Activated T-cell treated with anti-CD3 and anti-CD28 coated beads, Interleukin-2, amount 50 U/mL, for 24 hours (primary cell): ENCODE results near the gene KIF21B.
"Not testable (repeated sequence)": the region's sequence is repeated elsewhere in the genome, so short reads cannot be mapped to it uniquely, and the experiment has no call there.

Experiments used
- DNase-seq: peaks from one replicate; pipeline ENCODE4 v3.0.0-alpha.2; 2020
- H3K27ac Mint-ChIP-seq: 2 replicates; pipeline ENCODE4 v1.8.0; 2020; ENCODE audit warnings: mild to moderate bottlenecking, mixed read lengths
- H3K27me3 Mint-ChIP-seq: 2 replicates; pipeline ENCODE4 v1.8.0; 2020; ENCODE audit warnings: mixed read lengths
- H3K36me3 Mint-ChIP-seq: 2 replicates; pipeline ENCODE4 v1.8.0; 2020; ENCODE audit warnings: low read depth, mixed read lengths
- H3K4me1 Mint-ChIP-seq: 2 replicates; pipeline ENCODE4 v1.8.0; 2020; ENCODE audit warnings: low read depth, mixed read lengths
- H3K4me3 Mint-ChIP-seq: 2 replicates; pipeline ENCODE4 v1.8.0; 2020; ENCODE audit warnings: mild to moderate bottlenecking, moderate library complexity, mixed read lengths
- H3K9me3 Mint-ChIP-seq: 2 replicates; pipeline ENCODE4 v1.8.0; 2020; ENCODE audit warnings: mixed read lengths

Gene KIF21B

GRCh38 chr1:200968469-200969410 is 54.8 kb downstream of the KIF21B start:
- no peaks in the 10 kb centered on the region for H3K27me3 Mint-ChIP-seq
- no peak overlapping the region for H3K4me3 Mint-ChIP-seq
- H3K27ac Mint-ChIP-seq: no peak overlapping the region
- peaks cover 17% of the 10 kb centered on the region for H3K4me1 Mint-ChIP-seq
- H3K36me3 Mint-ChIP-seq: peaks cover 42% of the 10 kb centered on the region
- no peaks in the 10 kb centered on the region for H3K9me3 Mint-ChIP-seq
- DNase-seq: no peak

GRCh38 chr1:200967693-200968468 is 55.6 kb downstream of the KIF21B start:
- Mint-ChIP-seq H3K4me3 (no peak overlapping the region), H3K27ac (no peak overlapping the region), H3K4me1 (peaks cover 17% of the 10 kb centered on the region), H3K9me3 (no peaks in the 10 kb centered on the region), H3K27me3 (no peaks in the 10 kb centered on the region), H3K36me3 (peaks cover 33% of the 10 kb centered on the region)
- DNase-seq: no peak

GRCh38 chr1:200966934-200967333 is 56.6 kb downstream of the KIF21B start:
- Mint-ChIP-seq H3K27ac (no peak overlapping the region), H3K4me3 (no peak overlapping the region), H3K9me3 (no peaks in the 10 kb centered on the region), H3K36me3 (peaks cover 26% of the 10 kb centered on the region), H3K4me1 (peaks cover 15% of the 10 kb centered on the region), H3K27me3 (no peaks in the 10 kb centered on the region)
- DNase-seq: no peak

DNA sequence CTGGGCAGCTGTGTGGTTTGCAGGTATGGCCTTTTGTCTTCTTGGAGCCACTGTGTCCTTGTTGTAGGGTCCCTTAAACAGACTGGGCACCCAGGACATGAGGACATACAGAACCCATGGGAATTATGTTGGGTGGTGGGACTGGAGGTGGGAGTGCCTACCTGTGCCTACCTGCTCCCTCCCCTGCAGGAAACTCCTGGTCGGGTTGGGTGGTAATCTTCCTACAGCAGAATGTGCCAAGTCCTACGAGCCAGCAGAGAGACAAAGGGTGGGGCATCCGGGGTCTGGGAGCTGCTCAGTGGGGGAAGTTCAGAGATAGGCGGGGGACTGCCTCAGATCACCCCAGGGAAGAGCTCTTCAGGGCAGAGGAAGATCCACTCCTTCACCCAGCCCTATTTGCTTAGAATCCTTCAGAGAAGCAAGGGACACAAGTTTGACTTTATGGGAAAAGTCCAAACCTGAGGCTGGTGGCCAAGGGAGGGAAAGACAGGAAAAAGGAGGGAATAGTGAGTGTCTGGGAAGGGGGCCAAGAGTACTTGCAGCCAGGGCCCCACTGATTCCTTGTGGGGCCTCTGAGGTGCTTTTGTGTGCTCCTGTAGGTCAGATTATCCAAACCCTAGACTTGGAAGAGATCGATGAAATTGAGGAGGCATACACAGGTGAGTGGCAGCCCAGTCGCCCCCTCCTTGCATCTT is 58.3 kb downstream of the KIF21B start:
- Mint-ChIP-seq H3K27ac (no peak overlapping the region), H3K36me3 (peaks cover 11% of the 10 kb centered on the region), H3K27me3 (no peaks in the 10 kb centered on the region), H3K4me1 (peaks cover 8% of the 10 kb centered on the region), H3K4me3 (no peak overlapping the region), H3K9me3 (no peaks in the 10 kb centered on the region)
- no peak for DNase-seq

DNA sequence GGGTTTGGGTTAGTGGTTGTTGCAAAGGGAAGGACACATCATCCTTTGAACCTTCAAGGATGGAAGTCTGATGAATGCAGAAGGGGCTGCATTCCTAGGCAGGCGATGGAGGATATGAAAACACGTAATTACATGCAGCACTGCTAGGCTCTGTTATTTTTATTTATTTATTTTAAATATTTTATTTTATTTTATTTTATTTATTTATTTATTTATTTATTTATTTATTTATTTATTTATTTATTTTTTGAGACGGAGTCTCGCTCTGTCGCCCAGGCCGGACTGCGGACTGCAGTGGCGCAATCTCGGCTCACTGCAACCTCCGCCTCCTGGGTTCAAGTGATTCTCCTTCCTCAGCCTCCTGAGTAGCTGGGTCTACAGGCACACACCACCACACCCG is 59.6 kb downstream of the KIF21B start:
- H3K36me3 Mint-ChIP-seq, H3K27me3 Mint-ChIP-seq, H3K4me3 Mint-ChIP-seq, DNase-seq, H3K4me1 Mint-ChIP-seq, H3K9me3 Mint-ChIP-seq, H3K27ac Mint-ChIP-seq: not testable (repeated sequence)

- no peak for DNase-seq
- H3K4me3 Mint-ChIP-seq: no peak overlapping the region
- H3K27me3 Mint-ChIP-seq: no peaks in the 10 kb centered on the region
- no peaks in the 10 kb centered on the region for H3K4me1 Mint-ChIP-seq
- H3K9me3 Mint-ChIP-seq: no peaks in the 10 kb centered on the region
- H3K36me3 Mint-ChIP-seq: no peaks in the 10 kb centered on the region
- H3K27ac Mint-ChIP-seq: no peak overlapping the region
Observed at GRCh38 chr1:200963076-200963475, 60.4 kb downstream of the KIF21B start.

DNA sequence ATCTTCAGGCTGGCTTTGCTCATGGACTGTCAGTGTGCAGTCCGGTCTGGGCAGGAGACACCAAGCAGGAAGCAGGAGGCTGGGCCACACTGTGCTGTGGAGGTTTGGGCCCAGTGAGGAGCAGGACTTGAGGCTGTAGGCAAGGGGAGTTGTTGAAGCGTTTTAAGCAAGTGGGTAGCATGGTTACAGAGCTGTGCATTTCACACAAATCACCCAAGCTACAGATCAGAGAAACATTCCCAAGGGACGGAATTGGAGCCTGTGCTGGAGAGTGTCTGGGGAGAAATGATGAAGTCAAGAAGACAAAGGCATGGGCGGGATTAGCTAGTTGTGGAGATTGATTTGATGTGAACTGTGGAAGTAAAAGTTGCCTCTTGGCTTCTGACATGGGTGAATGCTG is 60.9 kb downstream of the KIF21B start:
- Mint-ChIP-seq H3K36me3 (no peaks in the 10 kb centered on the region), H3K9me3 (no peaks in the 10 kb centered on the region)

GRCh38 chr1:200962151-200962550 is 61.4 kb downstream of the KIF21B start:
- H3K4me1 Mint-ChIP-seq, H3K4me3 Mint-ChIP-seq, H3K36me3 Mint-ChIP-seq, H3K27me3 Mint-ChIP-seq, DNase-seq, H3K9me3 Mint-ChIP-seq, H3K27ac Mint-ChIP-seq: not testable (repeated sequence)

More for the DNA sequence above, 60.9 kb downstream of the KIF21B start:
- no peak overlapping the region for H3K27ac Mint-ChIP-seq
- H3K4me3 Mint-ChIP-seq: no peak overlapping the region
- no peaks in the 10 kb centered on the region for H3K4me1 Mint-ChIP-seq
- H3K27me3 Mint-ChIP-seq: no peaks in the 10 kb centered on the region
- no peak for DNase-seq

DNA sequence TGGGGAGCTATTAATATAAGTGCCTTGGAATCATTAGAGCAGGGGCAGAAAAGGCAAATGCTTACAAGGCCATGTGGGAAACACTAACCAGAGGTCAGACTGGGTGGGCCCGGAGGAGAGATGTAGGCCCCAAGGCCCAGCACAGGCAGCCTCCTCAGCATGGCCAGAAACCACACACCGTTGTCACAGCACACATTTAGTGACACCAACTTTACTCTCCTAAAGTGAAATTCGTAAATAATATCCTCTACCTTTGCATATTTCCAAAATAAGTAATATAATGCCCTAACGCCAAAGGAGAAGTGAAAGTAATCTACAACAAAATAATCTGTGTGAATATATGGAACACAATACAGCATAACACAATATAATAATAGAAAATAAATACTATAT is 62.6 kb downstream of the KIF21B start:
- Mint-ChIP-seq H3K4me1 (no peaks in the 10 kb centered on the region), H3K9me3 (no peaks in the 10 kb centered on the region), H3K36me3 (no peaks in the 10 kb centered on the region), H3K27me3 (no peaks in the 10 kb centered on the region), H3K4me3 (no peak overlapping the region), H3K27ac (no peak overlapping the region)
- DNase-seq: no peak

- Mint-ChIP-seq H3K27ac (no peak overlapping the region), H3K36me3 (no peaks in the 10 kb centered on the region), H3K9me3 (no peaks in the 10 kb centered on the region), H3K4me1 (no peaks in the 10 kb centered on the region), H3K27me3 (no peaks in the 10 kb centered on the region), H3K4me3 (no peak overlapping the region)
- DNase-seq: no peak
Observed at GRCh38 chr1:200960236-200960947, 63.1 kb downstream of the KIF21B start.

GRCh38 chr1:200959411-200959921 is 64.0 kb downstream of the KIF21B start:
- Mint-ChIP-seq H3K27ac (no peak overlapping the region), H3K27me3 (no peaks in the 10 kb centered on the region), H3K4me1 (no peaks in the 10 kb centered on the region), H3K4me3 (no peak overlapping the region), H3K36me3 (no peaks in the 10 kb centered on the region), H3K9me3 (no peaks in the 10 kb centered on the region)
- no peak for DNase-seq

DNA sequence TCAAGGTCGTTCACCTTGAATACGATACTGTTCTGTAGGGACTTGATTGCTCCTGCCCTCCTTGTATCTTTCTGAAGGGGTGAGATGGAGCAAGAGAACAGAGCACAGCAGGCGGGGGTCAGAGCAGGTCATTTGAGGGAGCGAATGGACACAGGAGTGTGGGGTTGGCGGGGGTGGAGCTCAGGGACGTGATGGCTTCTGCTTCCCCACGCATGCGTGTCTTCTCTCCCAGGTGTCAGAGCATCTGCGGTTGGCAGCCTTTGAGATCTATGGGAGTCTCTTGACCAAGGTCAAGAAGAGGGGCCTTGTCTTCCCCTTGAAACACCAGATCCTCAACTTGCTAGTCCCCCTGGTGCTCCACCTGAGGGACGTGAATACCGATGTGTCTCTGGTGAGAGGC is 64.9 kb downstream of the KIF21B start:
- H3K9me3 Mint-ChIP-seq: no peaks in the 10 kb centered on the region
- H3K36me3 Mint-ChIP-seq: no peaks in the 10 kb centered on the region
- H3K4me1 Mint-ChIP-seq: no peaks in the 10 kb centered on the region
- peak; percentile 22 for DNase-seq
- no peak overlapping the region for H3K4me3 Mint-ChIP-seq
- H3K27me3 Mint-ChIP-seq: no peaks in the 10 kb centered on the region
- H3K27ac Mint-ChIP-seq: no peak overlapping the region

- H3K4me1 Mint-ChIP-seq: no peaks in the 10 kb centered on the region
- no peak for DNase-seq
- H3K36me3 Mint-ChIP-seq: no peaks in the 10 kb centered on the region
- H3K27me3 Mint-ChIP-seq: no peaks in the 10 kb centered on the region
- no peaks in the 10 kb centered on the region for H3K9me3 Mint-ChIP-seq
- H3K4me3 Mint-ChIP-seq: no peak overlapping the region
- no peak overlapping the region for H3K27ac Mint-ChIP-seq
Observed at GRCh38 chr1:200954434-200954833, 69.1 kb downstream of the KIF21B start.

DNA sequence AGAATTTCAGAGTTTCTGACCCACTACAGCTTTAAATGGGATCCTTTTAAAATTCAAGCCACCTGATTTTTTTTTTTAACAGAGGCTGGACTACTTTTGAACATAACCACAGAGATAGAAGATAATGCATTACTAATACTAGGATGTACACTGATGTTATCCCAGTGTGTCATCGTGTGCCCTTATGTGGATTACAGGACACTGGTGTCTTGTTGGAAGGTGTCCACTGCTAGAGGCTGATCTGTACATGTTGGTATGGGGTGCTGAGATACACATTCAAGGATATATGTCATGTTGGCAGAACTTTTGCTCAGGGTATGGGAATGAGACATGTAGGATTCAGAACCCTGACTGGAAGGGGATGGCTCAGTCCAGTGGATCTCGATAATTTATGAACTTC is 72.5 kb downstream of the KIF21B start:
- Mint-ChIP-seq H3K9me3 (peaks cover 7% of the 10 kb centered on the region), H3K36me3 (no peaks in the 10 kb centered on the region), H3K27ac (no peak overlapping the region), H3K4me1 (no peaks in the 10 kb centered on the region), H3K27me3 (peaks cover under 1% of the 10 kb centered on the region), H3K4me3 (no peak overlapping the region)
- no peak for DNase-seq
